Nephron (organoid): Measurements from ENCODE around the gene CES1.
"Not testable (repeated sequence)": the region's sequence is repeated elsewhere in the genome, so short reads cannot be mapped to it uniquely, and the experiment has no call there.

Source experiments
- H3K27ac Mint-ChIP-seq, 3 experiments: 2 replicates each; pipeline ENCODE4 v1.8.0; 2020; ENCODE audit warnings: mixed read lengths in 3 of 3, mild to moderate bottlenecking in 2 of 3, moderate library complexity in 1 of 3
- H3K27me3 Mint-ChIP-seq: 2 replicates; pipeline ENCODE4 v1.8.0; 2021; ENCODE audit warnings: low read depth, mild to moderate bottlenecking, moderate library complexity, mixed read lengths
- H3K36me3 Mint-ChIP-seq: 2 replicates; pipeline ENCODE4 v1.8.0; 2020; ENCODE audit warnings: low read depth, mixed read lengths
- H3K4me1 Mint-ChIP-seq: 2 replicates; pipeline ENCODE4 v1.8.0; 2020; ENCODE audit warnings: mixed read lengths
- H3K4me3 Mint-ChIP-seq, 3 experiments: 2 replicates each; pipeline ENCODE4 v1.8.0; 2020; ENCODE audit warnings: mild to moderate bottlenecking in 3 of 3, mixed read lengths in 3 of 3, moderate library complexity in 2 of 3
- H3K9me3 Mint-ChIP-seq: 2 replicates; pipeline ENCODE4 v1.8.0; 2020; ENCODE audit warnings: mixed read lengths
- TF ChIP-seq, protein P1 (sequence below), 3 experiments: fragments of 200-600 bp; sonication (generic); IDR thresholded peaks; one replicate each; pipeline ENCODE4 v1.5.0; 2021; ENCODE audit warnings: antibody characterized with exemption in 3 of 3; ENCODE audit not compliant: unreplicated experiment in 3 of 3

CES1 gene

DNA sequence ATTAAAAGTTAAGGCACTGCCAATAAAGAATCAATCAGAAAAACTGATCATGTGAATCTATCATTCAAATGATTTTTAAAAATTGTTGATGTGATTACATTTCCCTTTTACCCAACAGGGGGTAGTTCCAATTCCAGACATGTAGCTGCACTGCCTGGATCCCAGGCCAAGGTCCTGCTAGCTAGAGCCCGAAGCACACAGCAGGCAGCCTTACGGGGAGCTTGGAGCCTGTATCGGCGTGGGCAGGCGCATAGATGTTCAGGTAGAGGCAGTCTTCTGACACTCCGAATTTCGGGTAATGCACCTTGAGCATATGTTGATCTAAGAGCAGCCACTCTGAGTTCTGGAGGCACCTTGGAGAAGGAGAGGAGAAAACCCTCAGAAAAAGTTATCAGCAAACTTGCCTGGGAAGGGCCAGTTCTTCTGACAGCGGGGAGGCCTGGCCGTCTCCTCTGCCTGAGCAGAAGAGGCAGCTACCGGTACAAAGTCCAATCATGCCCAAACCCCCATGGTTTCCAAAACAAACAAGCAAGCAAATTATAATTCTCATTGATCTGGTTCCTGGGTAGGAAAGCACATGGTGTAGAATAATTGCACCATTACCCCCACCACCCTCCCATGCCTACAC lies 38.6 kb upstream of the CES1 start:
- Mint-ChIP-seq H3K9me3 (no peaks in the 10 kb centered on the region), H3K27ac (no peak overlapping the region), H3K36me3 (no peaks in the 10 kb centered on the region), H3K4me3 (no peak overlapping the region), H3K4me1 (peaks cover 3% of the 10 kb centered on the region), H3K27me3 (peaks cover 2% of the 10 kb centered on the region)
- TF ChIP-seq, protein P1, sequence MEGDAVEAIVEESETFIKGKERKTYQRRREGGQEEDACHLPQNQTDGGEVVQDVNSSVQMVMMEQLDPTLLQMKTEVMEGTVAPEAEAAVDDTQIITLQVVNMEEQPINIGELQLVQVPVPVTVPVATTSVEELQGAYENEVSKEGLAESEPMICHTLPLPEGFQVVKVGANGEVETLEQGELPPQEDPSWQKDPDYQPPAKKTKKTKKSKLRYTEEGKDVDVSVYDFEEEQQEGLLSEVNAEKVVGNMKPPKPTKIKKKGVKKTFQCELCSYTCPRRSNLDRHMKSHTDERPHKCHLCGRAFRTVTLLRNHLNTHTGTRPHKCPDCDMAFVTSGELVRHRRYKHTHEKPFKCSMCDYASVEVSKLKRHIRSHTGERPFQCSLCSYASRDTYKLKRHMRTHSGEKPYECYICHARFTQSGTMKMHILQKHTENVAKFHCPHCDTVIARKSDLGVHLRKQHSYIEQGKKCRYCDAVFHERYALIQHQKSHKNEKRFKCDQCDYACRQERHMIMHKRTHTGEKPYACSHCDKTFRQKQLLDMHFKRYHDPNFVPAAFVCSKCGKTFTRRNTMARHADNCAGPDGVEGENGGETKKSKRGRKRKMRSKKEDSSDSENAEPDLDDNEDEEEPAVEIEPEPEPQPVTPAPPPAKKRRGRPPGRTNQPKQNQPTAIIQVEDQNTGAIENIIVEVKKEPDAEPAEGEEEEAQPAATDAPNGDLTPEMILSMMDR (IDR thresholded peaks at IDR 0.05; ENCODE audit: unreplicated experiment in 3 of 3), result no peak

DNA sequence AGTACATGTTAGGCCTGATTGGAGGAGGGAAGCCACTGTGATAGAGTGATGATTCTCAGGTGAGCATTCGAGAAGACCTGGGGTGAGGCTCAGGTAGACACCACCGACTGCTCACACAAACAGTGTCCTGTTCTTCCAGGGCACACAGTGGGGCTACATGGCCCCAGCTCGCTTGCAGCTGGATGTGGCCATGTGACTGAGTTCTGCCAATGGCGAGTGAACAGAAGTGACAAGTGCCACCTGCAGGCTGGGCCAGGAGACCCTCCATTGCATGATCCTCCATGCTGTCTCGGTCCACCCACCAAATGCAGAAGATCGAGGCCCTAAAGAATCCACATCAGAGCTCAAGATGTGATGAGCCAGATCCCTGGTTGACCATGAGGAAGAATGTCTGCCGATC lies 36.1 kb upstream of the CES1 start:
- Mint-ChIP-seq H3K27ac (no peak overlapping the region), H3K9me3 (no peaks in the 10 kb centered on the region), H3K36me3 (no peaks in the 10 kb centered on the region), H3K4me3 (no peak overlapping the region), H3K27me3 (no peaks in the 10 kb centered on the region), H3K4me1 (no peaks in the 10 kb centered on the region)
- TF ChIP-seq, protein P1 (IDR thresholded peaks at IDR 0.05; ENCODE audit: unreplicated experiment in 3 of 3), result no peak

DNA sequence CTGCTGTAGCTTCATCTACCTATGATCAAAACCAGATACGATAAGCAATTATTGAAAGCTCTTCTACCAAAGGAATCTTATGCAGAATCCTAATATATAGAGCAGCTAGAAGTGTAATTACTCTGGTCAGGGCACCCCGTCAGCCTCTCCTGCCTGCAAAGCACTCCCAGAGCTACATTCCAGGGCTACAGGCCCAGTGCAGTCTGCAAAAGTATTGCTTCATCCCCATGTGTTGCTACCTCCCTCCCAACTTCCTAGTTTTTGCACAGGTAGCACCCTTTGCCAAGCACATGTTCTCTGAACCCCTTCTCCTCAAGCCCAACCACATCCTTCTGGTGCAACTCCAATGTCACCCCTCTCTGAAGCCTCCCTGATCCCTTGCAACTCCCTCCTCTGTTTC lies 35.2 kb upstream of the CES1 start:
- Mint-ChIP-seq H3K36me3 (no peaks in the 10 kb centered on the region), H3K9me3 (no peaks in the 10 kb centered on the region), H3K27ac (no peak overlapping the region), H3K4me3 (no peak overlapping the region), H3K27me3 (no peaks in the 10 kb centered on the region), H3K4me1 (no peaks in the 10 kb centered on the region)
- TF ChIP-seq, protein P1 (IDR thresholded peaks at IDR 0.05; ENCODE audit: unreplicated experiment in 3 of 3), result no peak

DNA sequence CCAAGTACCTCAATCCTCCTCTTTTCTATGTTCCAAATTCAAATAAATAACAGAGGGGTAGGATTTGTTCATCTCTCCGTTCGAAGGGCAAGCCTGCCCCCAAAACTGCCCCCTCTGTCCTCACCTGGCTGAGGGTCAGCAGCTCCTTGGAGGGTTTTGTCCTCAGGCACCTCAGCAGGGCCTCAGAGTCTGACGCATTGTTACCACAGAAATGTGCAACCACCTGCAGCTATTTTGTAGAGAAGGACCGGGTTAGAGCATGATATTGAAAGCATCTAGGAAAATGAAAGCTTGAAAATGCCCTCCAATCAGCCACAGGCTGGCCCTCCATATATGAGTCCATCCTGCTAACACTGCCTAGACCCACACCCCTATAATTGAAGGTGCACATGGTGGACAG lies 28.4 kb upstream of the CES1 start:
- TF ChIP-seq, protein P1 (IDR thresholded peaks at IDR 0.05; ENCODE audit: unreplicated experiment in 3 of 3), result no peak
- no peaks in the 10 kb centered on the region for H3K36me3 Mint-ChIP-seq
- H3K27me3 Mint-ChIP-seq, result peaks cover 10% of the 10 kb centered on the region
- H3K9me3 Mint-ChIP-seq, result no peaks in the 10 kb centered on the region
- H3K4me1 Mint-ChIP-seq, result no peaks in the 10 kb centered on the region
- no peak overlapping the region for H3K27ac Mint-ChIP-seq
- no peak overlapping the region for H3K4me3 Mint-ChIP-seq

DNA sequence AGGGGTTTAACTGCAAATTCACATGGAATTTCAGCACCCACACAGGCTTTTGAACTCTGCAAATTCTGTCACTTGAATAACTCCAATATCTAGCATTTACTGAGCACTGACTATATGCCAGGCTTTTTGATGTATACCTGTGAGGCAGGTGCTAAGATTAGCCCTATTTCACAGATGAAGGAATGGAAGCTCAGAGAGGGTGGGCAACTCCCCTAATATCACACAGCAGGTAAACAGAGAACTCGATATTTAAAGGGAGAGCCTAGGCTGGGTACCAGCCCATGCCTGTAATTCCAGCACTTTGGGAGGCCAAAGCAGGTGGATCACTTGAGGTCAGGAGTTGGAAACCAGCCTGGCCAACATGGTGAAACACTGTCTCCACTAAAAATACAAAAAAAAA lies 24.8 kb upstream of the CES1 start:
- not testable (repeated sequence) for H3K27ac Mint-ChIP-seq, H3K9me3 Mint-ChIP-seq

DNA sequence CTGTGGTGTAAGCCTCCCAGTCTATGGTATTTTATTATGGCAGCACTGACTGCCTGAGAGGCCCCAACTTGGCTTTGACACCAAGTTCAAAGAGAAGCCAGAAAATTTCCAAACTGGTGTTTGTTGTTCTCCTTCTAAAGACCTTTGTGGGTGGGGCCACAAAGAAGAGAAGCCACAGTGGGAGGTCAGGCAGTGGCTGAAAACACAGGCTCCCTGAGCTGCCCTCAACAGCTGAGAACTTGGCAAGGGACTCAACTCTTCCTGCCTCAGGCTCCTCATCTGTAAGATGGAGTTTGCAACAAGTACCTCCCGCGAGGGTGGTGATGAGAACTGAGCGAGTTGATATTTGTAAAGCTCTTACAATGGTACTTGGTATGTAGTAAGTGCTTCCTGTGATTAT lies 24.1 kb upstream of the CES1 start:
- H3K36me3 Mint-ChIP-seq, result no peaks in the 10 kb centered on the region
- H3K4me1 Mint-ChIP-seq, result no peaks in the 10 kb centered on the region

More for the DNA sequence above, 24.8 kb upstream of the CES1 start:
- peaks cover 19% of the 10 kb centered on the region for H3K27me3 Mint-ChIP-seq
- H3K36me3 Mint-ChIP-seq, H3K4me3 Mint-ChIP-seq, H3K4me1 Mint-ChIP-seq: not testable (repeated sequence)

More for the DNA sequence above, 24.1 kb upstream of the CES1 start:
- Mint-ChIP-seq H3K27ac (no peak overlapping the region), H3K9me3 (no peaks in the 10 kb centered on the region), H3K27me3 (peaks cover 16% of the 10 kb centered on the region), H3K4me3 (no peak overlapping the region)
- TF ChIP-seq, protein P1 (IDR thresholded peaks at IDR 0.05; ENCODE audit: unreplicated experiment in 3 of 3), result no peak
